ENCODE data around the gene KRT79.

KRT79 gene

GRCh38 chr12:52815161-52815560, 18.9 kb downstream of the KRT79 start:
- no peak overlapping the region for H3K9ac ChIP-seq (ENCODE audit: low read length)
- no peak overlapping the region for H3K4me3 ChIP-seq (ENCODE audit: low read depth, low read length, poor library complexity, severe bottlenecking)
- no peaks in the 10 kb centered on the region for H3K4me1 ChIP-seq (ENCODE audit: insufficient read depth, low read length, severe bottlenecking)
- no peak overlapping the region for H3K4me2 ChIP-seq (ENCODE audit: low read length)
- peaks cover 5% of the 10 kb centered on the region; the same call in 1 of the 2 replicates for H3K27me3 ChIP-seq (ENCODE audit: insufficient read depth, low read length)
- no peaks in the 10 kb centered on the region for H3K9me3 ChIP-seq (ENCODE audit: low read length)
- H3K9me2 ChIP-seq (ENCODE audit: low read depth, low read length) = no peaks in the 10 kb centered on the region
- no peak overlapping the region for H3K27ac ChIP-seq (ENCODE audit: low read depth, low read length, poor library complexity, severe bottlenecking)
- H3F3A ChIP-seq (ENCODE audit: insufficient read depth, low read length) = no peaks in the 10 kb centered on the region
- H3K36me3 ChIP-seq (ENCODE audit: insufficient read depth, low read length) = no peaks in the 10 kb centered on the region
- H2AFZ ChIP-seq (ENCODE audit: low read length) = no peak overlapping the region
- no peaks in the 10 kb centered on the region for H4K20me1 ChIP-seq (ENCODE audit: insufficient read depth, low read length)
- H3K79me2 ChIP-seq (ENCODE audit: insufficient read depth, low read length) = no peaks in the 10 kb centered on the region
- no peak for TF ChIP-seq EZH2 (IDR thresholded peaks at IDR 0.05; ENCODE audit: borderline replicate concordance, low read length)
- TF ChIP-seq, protein P1, sequence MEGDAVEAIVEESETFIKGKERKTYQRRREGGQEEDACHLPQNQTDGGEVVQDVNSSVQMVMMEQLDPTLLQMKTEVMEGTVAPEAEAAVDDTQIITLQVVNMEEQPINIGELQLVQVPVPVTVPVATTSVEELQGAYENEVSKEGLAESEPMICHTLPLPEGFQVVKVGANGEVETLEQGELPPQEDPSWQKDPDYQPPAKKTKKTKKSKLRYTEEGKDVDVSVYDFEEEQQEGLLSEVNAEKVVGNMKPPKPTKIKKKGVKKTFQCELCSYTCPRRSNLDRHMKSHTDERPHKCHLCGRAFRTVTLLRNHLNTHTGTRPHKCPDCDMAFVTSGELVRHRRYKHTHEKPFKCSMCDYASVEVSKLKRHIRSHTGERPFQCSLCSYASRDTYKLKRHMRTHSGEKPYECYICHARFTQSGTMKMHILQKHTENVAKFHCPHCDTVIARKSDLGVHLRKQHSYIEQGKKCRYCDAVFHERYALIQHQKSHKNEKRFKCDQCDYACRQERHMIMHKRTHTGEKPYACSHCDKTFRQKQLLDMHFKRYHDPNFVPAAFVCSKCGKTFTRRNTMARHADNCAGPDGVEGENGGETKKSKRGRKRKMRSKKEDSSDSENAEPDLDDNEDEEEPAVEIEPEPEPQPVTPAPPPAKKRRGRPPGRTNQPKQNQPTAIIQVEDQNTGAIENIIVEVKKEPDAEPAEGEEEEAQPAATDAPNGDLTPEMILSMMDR (IDR thresholded peaks at IDR 0.05; ENCODE audit: low read length) = no peak

DNA sequence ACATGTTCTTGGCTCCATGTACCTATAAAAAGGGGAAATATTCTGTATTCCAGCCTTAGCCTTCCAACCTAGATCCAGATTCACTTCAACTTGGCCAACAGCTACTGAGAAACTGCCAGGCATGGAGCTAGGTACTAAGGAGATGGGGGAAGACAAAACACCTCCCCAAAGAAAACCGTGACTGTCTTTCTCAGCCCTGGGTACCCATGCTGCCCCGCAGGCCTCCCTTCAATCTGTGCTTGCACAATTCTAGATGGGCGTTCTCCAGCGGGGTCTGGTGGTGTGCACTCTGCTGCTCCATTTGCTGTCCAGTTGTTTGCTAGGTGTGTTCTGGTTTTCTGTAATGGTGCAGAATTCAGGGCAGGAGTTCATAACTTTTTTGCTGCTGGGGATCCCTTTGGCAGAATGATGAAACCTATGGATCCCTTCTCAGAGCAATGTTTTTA, 19.4 kb downstream of the KRT79 start:
- Histone ChIP-seq H3K79me2 (ENCODE audit: insufficient read depth, low read length) (no peaks in the 10 kb centered on the region), H3K27me3 (ENCODE audit: insufficient read depth, low read length) (peaks cover 5% of the 10 kb centered on the region; the same call in 1 of the 2 replicates)

DNA sequence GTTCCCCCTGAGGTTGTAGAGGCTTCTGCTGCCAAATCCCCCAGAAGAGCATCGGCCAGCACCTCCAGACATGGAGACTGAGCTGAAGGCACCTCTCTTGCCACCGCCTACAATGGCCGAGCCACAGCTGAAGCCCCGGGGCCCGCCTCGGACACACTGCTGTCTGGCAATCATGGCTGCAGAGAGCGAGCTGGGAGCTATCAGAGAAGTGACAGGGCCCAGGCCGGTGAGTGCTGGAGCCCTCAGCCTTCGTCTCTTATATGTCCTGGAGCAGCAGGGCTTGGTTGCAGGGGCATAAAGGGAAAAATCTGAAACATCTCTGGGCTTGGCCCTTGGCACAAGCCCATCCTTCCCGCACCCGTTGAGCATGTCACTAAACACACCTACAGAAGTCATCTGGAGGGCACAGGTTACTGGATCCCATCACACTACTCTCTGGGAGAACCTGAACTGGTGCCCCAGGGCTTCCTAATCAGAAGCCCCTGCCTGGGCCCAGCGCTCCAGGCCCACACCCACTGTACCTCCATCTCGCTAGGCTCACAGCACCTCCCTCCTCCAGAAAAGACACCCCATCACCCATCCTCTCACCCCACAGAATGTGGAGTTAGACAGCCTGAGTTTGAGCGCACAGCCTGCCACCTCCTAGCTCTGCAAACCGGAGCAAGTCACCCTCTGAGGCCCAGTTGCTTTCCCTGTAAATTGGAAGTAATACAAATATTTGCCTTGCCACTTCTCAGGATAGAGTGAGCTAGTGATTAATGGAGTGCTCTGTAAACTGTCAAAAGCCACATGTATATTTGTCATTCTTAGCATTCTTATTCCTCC, 20.0 kb downstream of the KRT79 start, which contains the start of gene KRT4:
TSS of gene KRT4 (minus strand) at position 232 of the 825 bp plus-strand sequence. CDS start at position 174, 58 bp downstream.
- Histone ChIP-seq H3K79me2 (ENCODE audit: insufficient read depth, low read length) (no peaks in the 10 kb centered on the region), H3K4me1 (ENCODE audit: insufficient read depth, low read length, severe bottlenecking) (no peaks in the 10 kb centered on the region), H3K9me3 (ENCODE audit: low read length) (no peaks in the 10 kb centered on the region), H3K27ac (ENCODE audit: low read depth, low read length, poor library complexity, severe bottlenecking) (no peak within 1 kb of the TSS), H3F3A (ENCODE audit: insufficient read depth, low read length) (no peaks in the 10 kb centered on the region), H3K36me3 (ENCODE audit: insufficient read depth, low read length) (no peaks in the 10 kb centered on the region), H4K20me1 (ENCODE audit: insufficient read depth, low read length) (no peaks in the 10 kb centered on the region), H3K9ac (ENCODE audit: low read length) (no peak within 1 kb of the TSS), H2AFZ (ENCODE audit: low read length) (no peak within 1 kb of the TSS), H3K4me3 (ENCODE audit: low read depth, low read length, poor library complexity, severe bottlenecking) (no peak within 1 kb of the TSS), H3K4me2 (ENCODE audit: low read length) (no peak within 1 kb of the TSS), H3K27me3 (ENCODE audit: insufficient read depth, low read length) (peaks cover 8% of the 10 kb centered on the region), H3K9me2 (ENCODE audit: low read depth, low read length) (no peaks in the 10 kb centered on the region)
- TF ChIP-seq EZH2 (IDR thresholded peaks at IDR 0.05; ENCODE audit: borderline replicate concordance, low read length) = no peak
- TF ChIP-seq, protein P1 (IDR thresholded peaks at IDR 0.05; ENCODE audit: low read length) = no peak

More for the DNA sequence above, 19.4 kb downstream of the KRT79 start:
- Histone ChIP-seq H3K9ac (ENCODE audit: low read length) (no peak overlapping the region), H3K4me3 (ENCODE audit: low read depth, low read length, poor library complexity, severe bottlenecking) (no peak overlapping the region), H4K20me1 (ENCODE audit: insufficient read depth, low read length) (no peaks in the 10 kb centered on the region), H3K9me2 (ENCODE audit: low read depth, low read length) (no peaks in the 10 kb centered on the region), H3K4me1 (ENCODE audit: insufficient read depth, low read length, severe bottlenecking) (no peaks in the 10 kb centered on the region), H3K9me3 (ENCODE audit: low read length) (no peaks in the 10 kb centered on the region), H3K27ac (ENCODE audit: low read depth, low read length, poor library complexity, severe bottlenecking) (no peak overlapping the region), H2AFZ (ENCODE audit: low read length) (no peak overlapping the region), H3F3A (ENCODE audit: insufficient read depth, low read length) (no peaks in the 10 kb centered on the region), H3K36me3 (ENCODE audit: insufficient read depth, low read length) (no peaks in the 10 kb centered on the region), H3K4me2 (ENCODE audit: low read length) (no peak overlapping the region)
- TF ChIP-seq, protein P1 (IDR thresholded peaks at IDR 0.05; ENCODE audit: low read length) = no peak
- TF ChIP-seq EZH2 (IDR thresholded peaks at IDR 0.05; ENCODE audit: borderline replicate concordance, low read length) = no peak

Data from OCI-LY1 (cell line).